ENCODE data around the gene REC8. TPM values are rescaled to one million over a fixed set of nuclear protein-coding genes. Genes with fewer than 3 reads are reported as not detected.

REC8 gene
- total RNA-seq, 2 experiments from 2014 or later: 55.1 to 60.7 TPM

- DNase-seq: no peak
- Mint-ChIP-seq H3K27me3 (no peaks in the 10 kb centered on the region), H3K9me3 (no peaks in the 10 kb centered on the region), H3K27ac (no peak overlapping the region), H3K4me1 (peaks cover 14% of the 10 kb centered on the region), H3K36me3 (peaks cover 11% of the 10 kb centered on the region), H3K4me3 (no peak overlapping the region)
- no peak for ATAC-seq (ENCODE audit: low read depth)
- POLR2A ChIA-PET: interaction anchor here (0.6 to 2.0 kb wide), 10 partner anchors 9 to 132 kb away, joined by 3 to 8 read pairs (median 5); partner anchors contain the start of genes CHMP4A, DCAF11, IRF9 and NRL
Measured at GRCh38 chr14:24184104-24184970, 12.5 kb downstream of the REC8 start.

DNA sequence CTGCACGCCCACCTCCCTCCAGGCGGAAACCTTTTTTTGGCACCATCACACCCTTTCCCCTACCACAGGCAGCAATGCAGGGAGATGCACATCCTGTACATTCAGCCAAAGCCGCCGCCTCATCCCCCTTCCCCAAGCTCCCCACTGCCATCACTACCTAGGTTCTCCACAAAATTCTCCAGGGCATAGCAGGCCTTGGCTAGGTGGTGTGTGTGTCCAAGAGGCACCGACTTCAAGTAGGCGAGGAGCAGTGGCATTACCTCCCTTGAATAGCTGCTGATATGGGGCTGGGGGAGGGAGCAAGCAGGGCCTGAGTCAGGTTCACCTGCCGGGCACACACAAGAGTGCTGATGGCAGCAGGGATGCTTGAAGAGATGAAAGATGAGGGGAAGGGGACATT is 13.1 kb downstream of the REC8 start:
- ATAC-seq (ENCODE audit: low read depth) (no peak), DNase-seq (no peak)
- Mint-ChIP-seq H3K4me3 (no peak overlapping the region), H3K27me3 (no peaks in the 10 kb centered on the region), H3K36me3 (peaks cover 13% of the 10 kb centered on the region), H3K9me3 (no peaks in the 10 kb centered on the region), H3K4me1 (peaks cover 18% of the 10 kb centered on the region), H3K27ac (no peak overlapping the region)
- POLR2A ChIA-PET: interaction anchor here (0.9 to 5.2 kb wide), 6 partner anchors 10 to 70 kb away, joined by 3 to 37 read pairs (median 7); partner anchors contain the start of genes CHMP4A, DCAF11, IRF9 and NRL

DNA sequence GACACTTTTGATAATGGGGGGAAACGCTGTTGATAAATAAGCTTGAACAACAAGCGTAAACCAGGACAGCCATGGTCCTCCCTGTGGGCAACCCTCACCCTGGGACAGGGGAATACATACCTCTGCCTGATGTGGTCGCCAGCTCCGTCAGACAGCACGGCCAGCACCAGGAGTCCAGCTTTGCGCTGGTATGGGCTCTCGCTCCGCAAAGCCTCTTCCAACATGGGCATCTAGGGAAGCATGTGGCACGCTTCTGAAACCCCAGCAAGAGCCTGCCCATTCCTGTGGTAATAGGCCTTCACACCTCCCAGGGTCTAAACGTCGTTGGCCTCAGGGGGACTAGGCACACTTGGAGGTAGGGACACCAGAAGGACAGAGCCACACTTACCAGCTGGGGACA is 13.9 kb downstream of the REC8 start:
- H3K36me3 Mint-ChIP-seq: peaks cover 14% of the 10 kb centered on the region
- H3K4me1 Mint-ChIP-seq: peaks cover 19% of the 10 kb centered on the region
- no peak for DNase-seq
- no peaks in the 10 kb centered on the region for H3K9me3 Mint-ChIP-seq
- POLR2A ChIA-PET: interaction anchor here (0.9 to 5.2 kb wide), 6 partner anchors 10 to 71 kb away, joined by 3 to 37 read pairs (median 7); partner anchors contain the start of genes CHMP4A, DCAF11, IRF9 and NRL
- no peak overlapping the region for H3K4me3 Mint-ChIP-seq
- no peak overlapping the region for H3K27ac Mint-ChIP-seq
- no peaks in the 10 kb centered on the region for H3K27me3 Mint-ChIP-seq
- ATAC-seq (ENCODE audit: low read depth): no peak

DNA sequence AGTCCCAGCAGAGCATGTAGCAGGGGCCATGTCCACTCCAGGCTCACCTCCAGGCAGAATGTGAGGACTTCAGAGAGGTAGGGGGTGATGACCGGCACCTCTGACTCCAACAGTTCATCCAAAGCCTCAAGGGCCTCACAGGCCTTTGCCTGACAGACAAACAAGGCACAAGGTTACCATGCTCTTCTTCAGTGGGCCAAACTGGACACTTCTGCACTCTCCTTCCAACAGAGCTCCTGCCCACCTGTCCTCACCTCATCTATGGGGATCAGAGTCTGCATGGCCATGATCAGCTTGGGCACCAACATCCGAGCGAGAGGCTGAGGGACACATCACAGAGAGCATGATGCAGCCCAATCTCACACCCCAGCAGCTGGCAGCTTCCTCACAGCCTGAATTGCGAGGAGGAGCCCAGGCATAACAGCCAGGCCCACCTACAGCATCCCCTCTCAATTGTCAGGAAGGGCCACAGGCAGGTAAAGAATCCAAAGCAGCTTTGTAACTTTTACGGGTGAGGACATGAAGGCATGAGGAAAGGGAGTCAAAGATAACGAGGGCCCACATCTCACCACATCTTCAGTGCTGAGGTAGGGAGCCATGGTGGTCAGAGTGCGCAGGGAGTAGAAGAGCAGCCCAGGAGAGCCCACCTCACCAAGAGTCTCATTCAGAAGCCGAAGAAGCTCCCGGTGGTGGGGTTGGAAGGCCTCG is 15.1 kb downstream of the REC8 start:
- ATAC-seq (ENCODE audit: low read depth) (no peak), DNase-seq (no peak)
- Mint-ChIP-seq H3K4me1 (peaks cover 19% of the 10 kb centered on the region), H3K27ac (no peak overlapping the region), H3K36me3 (peaks cover 10% of the 10 kb centered on the region), H3K9me3 (no peaks in the 10 kb centered on the region), H3K4me3 (peak overlapping the region; percentile 85), H3K27me3 (no peaks in the 10 kb centered on the region)
- POLR2A ChIA-PET: interaction anchor here (1.1 to 5.2 kb wide), 9 partner anchors 8 to 56 kb away, joined by 3 to 37 read pairs (median 8); partner anchors contain the start of genes IRF9, MDP1, PSME1 and TINF2

DNA sequence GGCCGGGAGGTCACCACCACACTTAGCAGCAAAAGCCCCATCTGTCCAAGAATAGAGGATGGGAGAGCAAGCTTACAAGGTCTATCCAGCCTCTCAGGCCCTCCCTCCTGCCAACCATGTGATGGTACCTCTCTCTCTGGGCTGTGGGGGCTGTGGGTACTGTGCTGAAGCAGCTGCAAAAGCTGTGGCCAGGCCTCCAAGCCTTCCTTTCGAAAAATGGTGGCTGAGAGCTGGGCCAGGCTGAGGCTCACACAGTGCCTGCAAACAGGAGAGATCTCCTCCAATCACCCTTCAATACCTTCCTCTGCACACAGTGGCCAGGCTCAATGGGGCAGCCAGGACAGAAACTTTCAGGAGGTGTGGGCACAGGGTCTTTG is 15.6 kb downstream of the REC8 start:
- ATAC-seq (ENCODE audit: low read depth): no peak
- no peaks in the 10 kb centered on the region for H3K9me3 Mint-ChIP-seq
- POLR2A ChIA-PET: interaction anchor here (1.1 to 5.2 kb wide), 9 partner anchors 8 to 55 kb away, joined by 3 to 37 read pairs (median 8); partner anchors contain the start of genes IRF9, MDP1, PSME1 and TINF2
- peaks cover 24% of the 10 kb centered on the region for H3K4me1 Mint-ChIP-seq
- H3K36me3 Mint-ChIP-seq: peaks cover 14% of the 10 kb centered on the region
- no peaks in the 10 kb centered on the region for H3K27me3 Mint-ChIP-seq
- DNase-seq: no peak
- H3K27ac Mint-ChIP-seq: peak overlapping the region; percentile 69
- H3K4me3 Mint-ChIP-seq: peak overlapping the region; percentile 85

DNA sequence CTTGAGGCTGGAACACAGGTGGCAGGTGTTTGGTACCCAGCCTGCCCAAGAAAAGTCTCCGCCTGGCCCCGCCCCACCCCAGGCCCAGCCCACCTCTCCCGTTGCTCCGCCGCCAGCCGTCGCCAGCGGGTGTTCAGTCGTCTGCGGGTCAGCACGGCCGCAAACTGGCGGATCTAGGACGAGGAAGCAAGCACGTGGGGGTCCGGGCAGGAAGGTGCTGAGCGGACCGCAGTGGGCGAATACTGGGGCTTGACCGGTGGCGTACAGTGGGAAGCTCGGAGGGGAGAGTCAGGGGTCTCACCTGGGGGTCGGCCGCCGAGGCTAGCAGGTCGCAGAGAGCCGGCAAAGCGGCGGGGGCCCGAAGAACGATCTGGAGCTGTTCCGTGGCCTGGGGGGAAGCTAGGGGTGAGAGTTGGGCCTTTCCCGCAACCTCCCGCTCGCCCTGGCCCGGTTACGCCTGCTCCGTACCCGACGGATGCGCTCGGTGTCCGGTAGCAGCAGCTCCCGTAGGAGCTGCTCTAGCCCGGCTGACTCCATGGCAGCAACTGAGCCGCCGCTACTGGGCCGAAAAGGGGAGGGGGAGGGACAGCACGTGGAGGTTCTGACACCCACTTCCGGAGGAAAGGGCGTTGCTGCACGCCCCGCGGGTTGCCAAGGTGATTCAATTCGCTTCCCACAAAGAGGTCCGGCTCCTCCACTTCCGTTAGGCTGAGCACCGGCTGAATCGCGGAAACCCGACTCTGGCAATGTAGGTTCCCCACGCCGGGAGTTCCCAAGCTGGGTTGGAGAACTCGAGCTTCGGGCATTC is 16.6 kb downstream of the REC8 start, which contains the start of gene IPO4:
IPO4 (minus strand) TSS at position 566 of the 808 bp plus-strand sequence; CDS start at position 537, 29 bp downstream.
- peaks cover 28% of the 10 kb centered on the region for H3K4me1 Mint-ChIP-seq
- H3K4me3 Mint-ChIP-seq: peak within 1 kb of the TSS; percentile 85
- peak; percentile 87 for DNase-seq
- H3K27ac Mint-ChIP-seq: peak within 1 kb of the TSS; percentile 69
- H3K27me3 Mint-ChIP-seq: no peaks in the 10 kb centered on the region
- H3K9me3 Mint-ChIP-seq: no peaks in the 10 kb centered on the region
- ATAC-seq (ENCODE audit: low read depth): peak; percentile 85
- peaks cover 20% of the 10 kb centered on the region for H3K36me3 Mint-ChIP-seq
- POLR2A ChIA-PET: interaction anchor here (0.5 to 5.2 kb wide), 17 partner anchors 9 to 140 kb away, joined by 3 to 37 read pairs (median 6); partner anchors contain the start of genes CHMP4A, DCAF11, GMPR2 and IRF9

GRCh38 chr14:24189059-24189375 is 17.1 kb downstream of the REC8 start:
- Mint-ChIP-seq H3K27me3 (no peaks in the 10 kb centered on the region), H3K27ac (peak overlapping the region; percentile 69), H3K4me1 (peaks cover 30% of the 10 kb centered on the region), H3K9me3 (no peaks in the 10 kb centered on the region), H3K4me3 (peak overlapping the region; percentile 85), H3K36me3 (peaks cover 22% of the 10 kb centered on the region)
- DNase-seq (no peak), ATAC-seq (ENCODE audit: low read depth) (no peak)
- POLR2A ChIA-PET: interaction anchor here (0.6 to 5.2 kb wide), 16 partner anchors 10 to 140 kb away, joined by 3 to 37 read pairs (median 6); partner anchors contain the start of genes CHMP4A, DCAF11, GMPR2 and IRF9

- DNase-seq: no peak
- Mint-ChIP-seq H3K9me3 (no peaks in the 10 kb centered on the region), H3K27me3 (no peaks in the 10 kb centered on the region), H3K27ac (peak overlapping the region; percentile 36), H3K4me3 (peak overlapping the region; percentile 85), H3K36me3 (peaks cover 27% of the 10 kb centered on the region), H3K4me1 (peaks cover 35% of the 10 kb centered on the region)
- ATAC-seq (ENCODE audit: low read depth): no peak
- POLR2A ChIA-PET: interaction anchor here (1.0 to 5.2 kb wide), 13 partner anchors 10 to 139 kb away, joined by 3 to 37 read pairs (median 6); partner anchors contain the start of genes CHMP4A, DCAF11, GMPR2 and IRF9
Measured at GRCh38 chr14:24189460-24189859, 17.6 kb downstream of the REC8 start.

DNA sequence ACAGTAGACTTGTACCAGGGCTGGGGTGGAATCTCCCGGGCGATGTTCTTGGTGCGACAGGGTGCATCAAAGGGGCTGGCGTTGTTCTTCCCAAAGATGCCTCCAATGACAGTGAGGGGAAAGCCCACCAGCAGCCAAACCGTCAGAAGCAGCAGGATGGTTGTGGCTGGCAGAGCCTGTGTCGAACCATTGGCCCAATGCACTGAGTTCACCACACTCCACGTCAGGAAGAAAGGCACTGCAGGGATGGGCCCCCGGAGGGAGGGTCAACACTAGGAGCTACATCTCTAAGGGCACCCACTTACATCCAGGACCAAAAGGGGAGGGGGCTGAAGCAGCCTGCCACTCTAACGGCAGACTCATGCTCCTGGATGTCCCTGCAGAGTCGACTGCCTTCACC is 18.5 kb downstream of the REC8 start:
- ATAC-seq (ENCODE audit: low read depth): no peak
- Mint-ChIP-seq H3K27ac (no peak overlapping the region), H3K9me3 (no peaks in the 10 kb centered on the region), H3K27me3 (no peaks in the 10 kb centered on the region), H3K4me1 (peaks cover 40% of the 10 kb centered on the region), H3K4me3 (no peak overlapping the region), H3K36me3 (peaks cover 29% of the 10 kb centered on the region)
- DNase-seq: no peak
- POLR2A ChIA-PET: interaction anchor here (0.7 kb wide), 2 partner anchors 49 to 838 kb away, joined by 5 to 6 read pairs; partner anchors contain the start of genes EMC9 and SLC22A17

DNA sequence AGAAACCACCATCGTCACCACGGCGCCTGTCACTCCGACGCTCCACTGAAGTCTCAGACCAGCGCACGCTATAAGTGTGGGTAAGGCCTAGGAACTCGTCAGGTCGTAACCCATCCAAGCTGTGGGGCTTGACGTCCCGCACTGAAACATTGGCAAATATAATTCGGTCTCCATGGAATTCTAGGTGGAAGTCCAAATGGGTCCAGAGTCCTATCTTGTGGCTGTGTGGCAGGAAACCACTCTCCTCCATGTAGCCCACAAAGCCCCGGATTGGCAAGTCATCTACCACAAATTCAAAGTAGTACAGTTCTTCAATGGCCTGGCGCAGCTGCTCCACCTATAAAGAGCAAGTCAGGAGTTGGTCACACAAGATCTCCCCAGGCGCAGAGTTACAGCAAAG is 21.1 kb downstream of the REC8 start:
- POLR2A ChIA-PET: interaction anchor here (4.4 kb wide), 1 partner anchor 31 kb away, joined by 49 read pairs; the partner anchor contains the start of gene IRF9
- Mint-ChIP-seq H3K36me3 (peaks cover 26% of the 10 kb centered on the region), H3K9me3 (no peaks in the 10 kb centered on the region), H3K4me1 (peaks cover 44% of the 10 kb centered on the region), H3K27me3 (no peaks in the 10 kb centered on the region), H3K4me3 (no peak overlapping the region), H3K27ac (no peak overlapping the region)
- ATAC-seq (ENCODE audit: low read depth) (no peak), DNase-seq (no peak)

GRCh38 chr14:24194186-24194872 is 22.4 kb downstream of the REC8 start:
- no peak for DNase-seq
- H3K27me3 Mint-ChIP-seq: no peaks in the 10 kb centered on the region
- H3K4me1 Mint-ChIP-seq: peaks cover 47% of the 10 kb centered on the region
- H3K4me3 Mint-ChIP-seq: peak overlapping the region; percentile 97
- POLR2A ChIA-PET: interaction anchor here (1.3 to 4.4 kb wide), 11 partner anchors 14 to 80 kb away, joined by 4 to 52 read pairs (median 11); partner anchors contain the start of genes CHMP4A, DCAF11, EMC9 and GMPR2
- ATAC-seq (ENCODE audit: low read depth): no peak
- peaks cover 33% of the 10 kb centered on the region for H3K36me3 Mint-ChIP-seq
- H3K27ac Mint-ChIP-seq: peak overlapping the region; percentile 96
- peaks cover 3% of the 10 kb centered on the region for H3K9me3 Mint-ChIP-seq

DNA sequence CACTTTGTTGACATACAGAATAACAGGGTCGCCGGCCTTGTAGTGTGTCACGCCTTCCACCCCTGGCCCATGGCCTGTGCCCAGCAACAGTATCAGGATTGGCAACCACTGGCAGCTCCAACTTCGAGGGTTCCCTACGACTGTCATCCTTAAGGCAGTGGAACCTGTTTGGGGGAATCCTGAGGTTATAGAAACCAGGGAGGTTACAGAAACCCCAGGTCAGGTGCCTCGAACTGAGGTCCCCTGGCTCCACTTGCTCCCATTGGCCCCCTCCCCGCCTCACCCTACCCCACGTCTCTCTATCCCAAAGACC is 22.9 kb downstream of the REC8 start:
- peaks cover 3% of the 10 kb centered on the region for H3K9me3 Mint-ChIP-seq
- H3K27me3 Mint-ChIP-seq: no peaks in the 10 kb centered on the region
- H3K4me1 Mint-ChIP-seq: peaks cover 45% of the 10 kb centered on the region
- H3K4me3 Mint-ChIP-seq: peak overlapping the region; percentile 97
- ATAC-seq (ENCODE audit: low read depth) (no peak), DNase-seq (no peak)
- POLR2A ChIA-PET: interaction anchor here (0.9 to 4.4 kb wide), 18 partner anchors 10 to 114 kb away, joined by 3 to 52 read pairs (median 9); partner anchors contain the start of genes CHMP4A, DCAF11, DHRS1 and EMC9
- peak overlapping the region; percentile 96 for H3K27ac Mint-ChIP-seq
- H3K36me3 Mint-ChIP-seq: peaks cover 38% of the 10 kb centered on the region

Measured in activated naive CD8-positive, alpha-beta T cell treated with anti-CD3 and anti-CD28 coated beads, Interleukin-2, amount 10 ng/mL, durations not matched to agents 7 days and 5 days (primary cell).